Lower leg skin (tissue), 4 donors: Measurements from ENCODE around the gene CXCL5. TPM values are rescaled to one million over a fixed set of nuclear protein-coding genes. Genes with fewer than 3 reads are reported as not detected.
A peak's percentile ranks its signal among the peaks of the same experiment; 100 is the strongest.

Source experiments
- DNase-seq, 2 donors: peaks; one replicate each; pipeline ENCODE4 v3.0.0-alpha.2; 2019; ENCODE audit warnings: low spot score in 2 of 2
- H3K4me3 ChIP-seq: fragments of 200-600 bp; sonication (generic); 2 replicates; pipeline ENCODE4 v1.5.1; 2017; ENCODE audit warnings: mild to moderate bottlenecking, low read depth; ENCODE audit not compliant: poor library complexity, severe bottlenecking
- CTCF ChIP-seq, 3 donors: fragments of 450-650 bp; IDR thresholded peaks; one replicate each; pipeline ENCODE4 v1.5.1; 2016; ENCODE audit warnings: antibody characterized with exemption in 3 of 3, mild to moderate bottlenecking in 3 of 3, moderate library complexity in 2 of 3
- POLR2A ChIP-seq, 2 donors: fragments of 450-650 bp; IDR thresholded peaks; one replicate each; pipeline ENCODE4 v1.6.1; 2016 to 2017; ENCODE audit warnings: antibody characterized with exemption in 2 of 2, mild to moderate bottlenecking in 1 of 2, moderate library complexity in 1 of 2
- WGBS, 2 donors: methylation state at CpG; one replicate each; pipeline ENCODE4 v1.1.5; 2018; 5-methylcytosine and 5-hydroxymethylcytosine counted together
- intact Hi-C: fragments of 100-400 bp; cut with DNase I; formaldehyde crosslinking; loops from one replicate; pipeline ENCODE4 v1.15.0; 2023; ENCODE audit warnings: low total_unique reads
- total RNA-seq, 4 donors: library from RNA; depleted of rRNA; stranded (reverse); fragments of >200 nt; gene quantifications; one replicate each; pipeline ENCODE4 v1.1.0, GENCODE V29; 2016

Gene CXCL5
- total RNA-seq, 4 donors from 2014 or later: not detected

GRCh38 chr4:74013264-74013663 lies 14.8 kb upstream of the CXCL5 start:
- DNase-seq: no peak

GRCh38 chr4:74012130-74012529 lies 13.7 kb upstream of the CXCL5 start:
- intact Hi-C loops: no loop called here
- no peak for TF ChIP-seq POLR2A (IDR thresholded peaks at IDR 0.05)
- no peak for TF ChIP-seq CTCF (IDR thresholded peaks at IDR 0.05)
- WGBS, 2 donors: 82% methylated on average over 4 of the region's 4 CpGs

More at GRCh38 chr4:74013264-74013663, 14.8 kb upstream of the CXCL5 start:
- intact Hi-C loops: no loop called here
- TF ChIP-seq CTCF (IDR thresholded peaks at IDR 0.05) (no peak), POLR2A (IDR thresholded peaks at IDR 0.05) (no peak)
- WGBS, 2 donors: 66 to 71% methylated on average over 2 of the region's 2 CpGs
- H3K4me3 ChIP-seq: no peak overlapping the region

GRCh38 chr4:74009307-74009706 lies 10.8 kb upstream of the CXCL5 start:
- TF ChIP-seq POLR2A (IDR thresholded peaks at IDR 0.05) (no peak), CTCF (IDR thresholded peaks at IDR 0.05) (no peak)
- intact Hi-C loops: no loop called here
- 89 to 92% methylated on average over 3 of the region's 3 CpGs for WGBS, 2 donors
- H3K4me3 ChIP-seq: no peak overlapping the region
- DNase-seq: no peak

More at GRCh38 chr4:74012130-74012529, 13.7 kb upstream of the CXCL5 start:
- no peak for DNase-seq
- no peak overlapping the region for H3K4me3 ChIP-seq

DNA sequence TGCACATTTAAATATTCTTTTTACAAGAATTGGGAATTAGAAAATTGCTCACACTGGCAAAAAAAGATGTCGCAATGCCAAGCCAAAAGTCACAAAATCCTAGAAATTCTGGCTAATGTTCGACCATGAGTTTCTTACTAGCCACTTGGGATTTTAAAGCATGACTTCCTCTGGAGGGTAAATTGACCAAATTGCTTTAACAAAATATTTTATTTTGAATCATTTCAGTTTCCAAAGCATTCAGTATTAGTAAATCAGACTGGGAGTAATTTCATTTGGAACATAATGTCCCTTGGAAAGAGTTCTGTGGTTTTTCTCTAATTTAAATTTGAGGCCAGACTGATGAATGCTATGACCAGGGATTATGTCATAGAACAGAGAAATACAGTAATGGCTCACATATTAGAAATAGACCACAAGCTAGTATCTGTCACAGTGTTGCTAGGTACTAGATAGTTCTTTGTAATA lies 7.6 kb upstream of the CXCL5 start:
- 41 to 65% methylated on average over 2 of the region's 2 CpGs for WGBS, 2 donors
- TF ChIP-seq CTCF (IDR thresholded peaks at IDR 0.05): no peak
- TF ChIP-seq POLR2A (IDR thresholded peaks at IDR 0.05): no peak
- peak in 1 of 2 donors; percentile 15 for DNase-seq
- no peak overlapping the region for H3K4me3 ChIP-seq
- intact Hi-C loops: no loop called here

DNA sequence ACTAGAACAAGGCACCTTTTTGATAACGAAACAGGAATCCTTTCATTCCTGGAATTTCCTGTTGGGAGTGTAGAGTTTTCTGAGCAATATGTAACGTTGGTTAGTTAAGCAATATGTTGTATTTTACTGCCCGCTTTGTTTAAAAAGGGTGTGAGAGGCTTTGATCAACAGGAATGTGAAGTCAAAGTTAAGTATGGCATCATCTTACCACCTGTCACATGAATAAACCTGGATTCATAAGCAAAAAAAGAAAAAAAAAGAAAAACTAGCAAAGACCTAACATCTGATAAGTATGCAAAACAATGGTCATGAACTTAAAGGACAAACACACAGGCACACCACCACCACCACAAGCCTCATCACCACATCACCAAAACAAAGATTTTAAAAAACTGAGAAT lies 7.1 kb upstream of the CXCL5 start:
- DNase-seq: no peak
- H3K4me3 ChIP-seq: no peak overlapping the region
- 32 to 34% methylated on average over 3 of the region's 3 CpGs for WGBS, 2 donors
- TF ChIP-seq POLR2A (IDR thresholded peaks at IDR 0.05): no peak
- TF ChIP-seq CTCF (IDR thresholded peaks at IDR 0.05): no peak
- intact Hi-C loops: no loop called here

- no peak overlapping the region for H3K4me3 ChIP-seq
- DNase-seq: no peak
- 63 to 64% methylated on average over 4 of the region's 4 CpGs for WGBS, 2 donors
- intact Hi-C loops: no loop called here
- TF ChIP-seq CTCF (IDR thresholded peaks at IDR 0.05) (no peak), POLR2A (IDR thresholded peaks at IDR 0.05) (no peak)
Observed at GRCh38 chr4:74004668-74005067, 6.2 kb upstream of the CXCL5 start.
